Right lobe of liver (tissue), 4 donors: ENCODE measurements around the gene SLC39A12.

Experiments
- CTCF ChIP-seq, 4 donors: fragments of 200-600 bp in 3 of 4; fragments of 450-650 bp in 1 of 4; IDR thresholded peaks; one replicate each; pipeline versions ENCODE4 v1.5.1 to v1.8.0; 2016 to 2022; ENCODE audit warnings: antibody characterized with exemption in 4 of 4, mild to moderate bottlenecking in 2 of 4
- POLR2A ChIP-seq: fragments of 450-650 bp; IDR thresholded peaks from one replicate; pipeline ENCODE4 v1.6.1; 2017; ENCODE audit warnings: antibody characterized with exemption, mild to moderate bottlenecking
- donor health status: DM: no; HTN: no; CAD: no.
- donor health status: DM: no; HTN: no; CAD: no.
- donor health status: DM: no; HTN: yes; CAD: no.

- TF ChIP-seq CTCF (IDR thresholded peaks at IDR 0.05) (peak; percentile 34 to 58 (median 52)), POLR2A (no peak)
Observed at GRCh38 chr10:17910125-17910789, 41.5 kb upstream of the SLC39A12 start.
